GM18511 (cell line): Measurements from ENCODE around the gene SLC9A9.
"Not testable (repeated sequence)": the region's sequence is repeated elsewhere in the genome, so short reads cannot be mapped to it uniquely, and the experiment has no call there.

ENCODE experiments used
- ATAC-seq: cut with Tn5 transposase; IDR thresholded peaks from one replicate; pipeline ENCODE4 v1.9.1; 2021; ENCODE audit warnings: mild to moderate bottlenecking, moderate library complexity; ENCODE audit not compliant: unreplicated experiment

The SLC9A9 gene

DNA sequence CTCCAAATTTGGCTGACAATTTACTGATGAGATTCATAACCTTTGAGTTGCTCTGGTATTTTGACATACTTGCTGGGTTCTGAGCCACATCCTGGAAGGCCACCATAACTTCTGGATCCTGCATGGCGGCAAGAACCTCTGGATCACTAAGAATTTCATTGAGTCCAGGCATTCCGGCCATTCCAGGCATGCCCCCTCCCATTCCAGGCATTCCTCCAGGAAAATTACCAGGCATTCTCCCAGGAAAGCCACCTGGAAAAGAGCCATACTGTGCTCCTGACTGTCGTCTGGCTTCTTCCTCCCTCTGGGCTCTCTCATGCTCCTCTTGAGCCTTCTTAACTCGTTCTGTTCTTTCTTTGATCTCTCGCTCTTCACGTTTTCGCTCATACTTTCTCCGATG, 331.1 kb downstream of the SLC9A9 start:
- not testable (repeated sequence) for ATAC-seq

DNA sequence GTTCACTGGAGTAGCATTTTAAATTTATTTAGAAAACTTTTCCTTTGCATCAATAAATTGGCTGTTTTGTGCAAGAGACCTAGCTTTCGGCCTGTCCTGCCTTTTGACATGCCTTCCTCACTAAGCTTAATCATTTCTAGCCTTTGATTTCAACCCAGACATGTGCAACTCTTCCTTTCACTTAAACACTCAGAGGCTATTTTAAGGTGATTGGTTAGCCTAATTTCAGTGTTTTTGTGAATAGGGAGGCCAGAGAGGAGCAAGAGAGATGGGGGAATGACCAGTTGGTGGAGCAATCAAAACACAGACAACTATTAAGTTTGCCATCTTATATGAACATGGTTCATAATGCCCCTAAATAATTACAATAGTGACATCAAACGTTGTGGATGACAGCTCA, 333.4 kb downstream of the SLC9A9 start:
- peak; percentile 50 for ATAC-seq

DNA sequence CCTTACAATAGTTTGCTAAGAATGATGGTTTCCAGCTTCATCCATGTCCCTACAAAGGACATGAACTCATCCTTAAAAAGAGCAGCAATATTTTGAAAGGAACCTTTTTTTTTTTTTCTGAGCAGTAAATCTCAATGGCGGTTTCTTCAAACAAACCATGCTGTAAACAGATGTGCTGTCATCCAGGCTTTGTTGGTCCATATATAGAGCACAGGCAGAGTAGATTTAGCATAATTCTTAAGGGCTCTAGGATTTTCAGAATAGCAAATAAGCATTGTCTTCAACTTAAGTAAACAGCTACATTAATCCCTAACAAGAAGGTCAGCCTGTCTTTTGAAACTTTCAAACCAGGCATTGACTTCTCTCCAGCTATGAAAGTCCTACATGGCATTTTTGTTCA, 334.2 kb downstream of the SLC9A9 start:
- no peak for ATAC-seq

DNA sequence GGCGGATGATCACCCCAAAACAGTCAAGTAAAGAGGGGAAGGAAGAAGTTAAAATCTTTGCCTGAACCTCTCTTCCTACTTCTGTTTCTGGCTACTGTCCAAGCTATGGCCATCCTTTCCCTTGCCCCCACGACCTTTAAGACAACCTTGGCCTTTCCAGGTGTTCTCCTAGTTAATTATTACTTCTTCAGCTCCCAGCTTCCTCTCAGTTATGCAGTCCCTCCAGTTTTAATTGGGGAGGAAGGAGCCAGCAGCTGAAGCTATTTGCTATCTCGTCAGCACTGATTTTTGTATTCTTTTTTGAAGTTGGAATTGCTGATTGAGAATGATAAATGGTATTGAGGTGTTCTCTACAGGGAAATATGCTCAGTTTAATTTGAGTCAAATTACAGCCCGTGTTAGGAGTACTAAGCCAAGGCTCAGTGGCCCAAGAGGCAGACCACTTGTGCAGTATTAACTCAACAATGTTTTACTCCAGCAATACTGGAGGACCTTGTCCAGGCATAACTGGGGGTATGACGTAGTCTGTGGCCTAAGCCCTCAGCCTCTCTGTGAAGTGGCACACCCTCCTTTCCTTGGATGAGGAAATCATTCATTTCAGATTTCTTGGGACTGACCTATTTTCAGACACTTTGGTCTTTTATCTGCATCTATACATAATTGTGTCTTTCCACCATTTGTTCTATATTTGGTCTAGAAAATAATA, 336.9 kb downstream of the SLC9A9 start:
- no peak for ATAC-seq

DNA sequence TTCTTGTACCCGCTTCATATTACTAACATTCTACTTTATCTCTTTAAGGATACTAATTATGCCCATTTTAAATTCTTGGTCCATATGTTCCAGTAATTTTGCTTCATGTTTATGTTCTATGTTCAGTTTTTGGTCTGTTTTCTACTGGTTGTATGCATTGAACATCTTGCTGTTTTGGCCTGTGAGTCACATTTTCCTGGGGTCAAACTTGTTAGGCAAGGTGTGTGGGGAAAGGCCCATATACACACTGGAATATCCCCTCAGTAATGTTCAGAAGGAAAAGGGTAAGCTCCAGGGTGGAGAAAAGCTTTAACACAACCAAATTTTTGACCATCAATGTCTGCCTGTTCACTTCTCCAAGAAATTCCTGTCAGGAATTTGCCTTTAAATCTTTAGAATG, 337.7 kb downstream of the SLC9A9 start:
- ATAC-seq: no peak

DNA sequence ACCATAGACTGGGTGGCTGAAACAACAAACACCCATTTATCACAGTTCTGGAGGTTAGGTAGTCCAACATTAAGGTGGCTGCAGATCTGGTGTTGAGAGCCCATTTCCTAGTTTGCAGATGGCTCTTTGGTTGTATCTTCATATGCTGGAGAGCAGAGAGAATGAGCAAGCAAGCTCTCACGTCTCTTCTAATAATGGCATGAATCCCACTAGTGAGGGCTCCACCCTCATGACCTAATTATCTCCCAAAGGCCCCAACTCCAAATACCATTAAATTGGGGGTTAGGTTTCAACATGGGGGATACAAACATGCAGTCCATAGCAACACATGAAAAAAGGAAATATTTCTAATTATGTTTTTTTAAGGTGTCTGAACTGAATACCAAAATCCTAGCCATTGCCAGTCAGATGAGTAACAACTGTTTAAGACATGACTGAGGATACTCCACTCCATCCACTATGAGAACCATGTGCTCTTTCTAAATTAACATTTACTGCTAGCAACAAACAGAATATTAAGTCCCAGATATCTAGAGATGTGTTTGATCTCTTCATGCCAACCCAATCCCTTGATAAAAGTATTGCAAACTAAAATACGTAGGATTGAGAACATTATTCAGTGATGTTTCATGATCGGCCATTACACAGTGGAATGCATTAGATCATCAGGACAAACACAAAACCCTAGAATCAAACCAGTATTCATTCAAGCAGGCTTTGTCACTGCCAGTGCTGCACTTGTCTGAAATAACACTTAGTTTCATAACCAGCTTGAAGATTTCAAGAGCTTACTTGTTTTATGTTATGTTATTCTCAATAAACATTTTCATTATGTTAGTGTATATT, 340.3 kb downstream of the SLC9A9 start:
- no peak for ATAC-seq

DNA sequence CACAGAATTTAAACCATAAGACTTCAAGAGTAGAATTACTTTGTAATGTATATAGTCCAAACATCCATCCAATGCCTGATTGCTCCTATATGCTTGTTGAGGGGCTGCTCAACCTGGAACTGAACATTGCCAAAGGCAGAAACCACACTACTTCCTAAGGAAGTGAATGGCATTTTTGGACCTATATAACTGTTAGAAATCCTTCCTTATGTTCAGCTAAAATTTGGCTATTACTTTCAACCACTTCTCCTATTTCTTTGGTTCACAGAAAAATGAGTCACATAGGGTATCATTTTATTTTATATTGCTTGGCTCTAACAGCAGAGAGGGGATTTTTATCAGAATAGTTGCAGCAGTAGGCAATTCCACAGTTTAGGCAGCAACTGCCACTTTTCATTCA, 342.1 kb downstream of the SLC9A9 start:
- ATAC-seq: no peak

DNA sequence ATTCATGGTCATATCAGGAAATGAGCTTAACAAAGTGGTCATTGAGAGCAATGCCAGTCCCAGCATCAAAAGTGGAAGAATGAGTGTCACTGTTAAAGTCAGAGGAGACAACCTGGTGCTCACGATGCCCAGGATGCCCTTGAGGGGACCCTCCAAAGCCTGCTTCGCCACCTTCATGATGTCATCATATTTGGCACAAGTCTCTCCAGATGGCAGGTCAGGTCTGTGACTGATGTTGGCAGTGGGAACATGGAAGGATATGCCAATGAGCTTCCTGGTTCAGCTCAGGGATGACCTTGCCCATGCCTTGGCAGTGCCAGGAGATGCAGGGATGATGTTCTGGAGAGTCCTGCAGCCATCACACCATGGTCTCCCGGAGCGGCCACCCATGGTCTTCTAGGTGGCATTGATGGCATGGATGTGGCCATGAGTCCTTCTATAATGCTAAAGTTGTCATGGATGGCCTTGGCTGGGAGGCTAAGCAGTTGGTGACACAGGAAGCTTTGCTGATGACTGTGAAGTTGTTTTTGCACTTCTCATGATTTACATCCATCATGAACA, 344.9 kb downstream of the SLC9A9 start:
- ATAC-seq: no peak

DNA sequence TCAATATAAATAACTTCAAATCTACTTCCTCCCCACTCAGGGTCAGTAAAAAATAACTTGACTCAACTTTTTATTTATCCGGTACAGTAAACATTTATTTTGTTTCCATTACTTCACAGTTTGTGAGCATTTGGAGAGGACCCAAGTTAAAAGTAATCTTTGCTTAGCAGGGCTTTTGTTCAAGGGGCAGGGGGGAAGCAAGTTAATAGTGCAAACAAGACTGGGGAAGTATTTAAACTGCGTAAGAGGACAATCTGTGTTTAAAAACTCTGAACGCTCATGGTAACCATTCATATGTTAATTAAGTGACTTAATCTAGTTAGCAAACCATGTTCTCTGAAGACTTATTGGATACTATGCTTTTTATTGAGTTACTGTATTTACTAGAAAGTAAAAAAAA, 346.2 kb downstream of the SLC9A9 start:
- ATAC-seq: no peak

DNA sequence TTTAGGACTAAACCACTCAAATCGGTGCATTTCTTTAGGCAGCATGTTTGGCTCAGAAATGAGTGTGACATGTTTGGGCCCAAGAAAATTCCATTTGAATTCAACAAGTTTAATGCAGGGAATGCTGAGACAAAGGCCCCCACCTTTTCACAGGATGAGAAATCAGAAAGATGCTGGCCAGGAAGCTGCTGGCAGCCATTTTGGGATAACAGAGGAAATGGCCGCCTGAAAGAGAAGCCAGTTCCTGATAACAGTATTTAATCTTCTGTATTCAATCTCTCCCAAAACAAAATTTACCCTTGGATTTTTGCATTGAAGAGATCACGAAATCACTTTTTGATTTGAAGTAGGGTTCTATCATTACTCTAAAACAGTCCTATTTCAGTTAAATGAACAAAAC, 350.9 kb downstream of the SLC9A9 start:
- no peak for ATAC-seq

DNA sequence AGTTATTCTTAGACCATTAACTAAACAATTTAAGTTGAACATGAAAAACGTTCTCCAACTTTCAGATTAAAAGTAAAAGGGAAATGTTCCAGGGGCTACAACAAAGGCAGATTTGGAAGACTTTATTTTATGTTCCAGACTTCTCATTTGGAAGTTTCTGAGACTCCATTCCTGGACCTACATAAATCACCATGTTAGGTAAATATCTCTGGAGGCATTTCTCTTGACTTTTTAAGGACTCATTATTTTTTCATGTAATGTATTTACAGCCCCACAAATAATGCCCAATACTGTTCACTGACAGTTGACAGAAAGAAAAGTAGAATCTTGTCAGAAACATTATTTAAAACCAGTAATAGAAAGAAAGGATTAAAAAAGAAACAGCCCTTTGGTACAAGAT, 352.1 kb downstream of the SLC9A9 start:
- ATAC-seq: no peak

DNA sequence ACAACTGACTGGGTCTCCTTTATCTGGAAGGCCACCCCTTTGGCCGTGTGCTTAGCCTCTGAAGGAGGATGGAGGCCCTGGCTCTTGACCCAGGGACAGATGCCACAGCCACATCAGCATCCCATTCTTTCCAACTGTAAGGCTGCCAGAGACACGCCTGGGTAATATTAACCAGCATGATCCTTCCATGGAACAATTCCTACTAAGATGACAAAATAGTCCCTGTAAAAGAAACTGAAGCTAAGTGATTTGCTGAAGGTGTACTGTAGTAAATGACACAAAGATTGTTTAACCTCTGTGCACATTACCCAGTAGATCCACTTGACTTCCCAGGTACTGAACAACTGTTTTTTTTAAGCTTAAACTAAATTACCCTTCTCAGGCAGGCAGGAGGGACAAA, 352.7 kb downstream of the SLC9A9 start:
- ATAC-seq: no peak

DNA sequence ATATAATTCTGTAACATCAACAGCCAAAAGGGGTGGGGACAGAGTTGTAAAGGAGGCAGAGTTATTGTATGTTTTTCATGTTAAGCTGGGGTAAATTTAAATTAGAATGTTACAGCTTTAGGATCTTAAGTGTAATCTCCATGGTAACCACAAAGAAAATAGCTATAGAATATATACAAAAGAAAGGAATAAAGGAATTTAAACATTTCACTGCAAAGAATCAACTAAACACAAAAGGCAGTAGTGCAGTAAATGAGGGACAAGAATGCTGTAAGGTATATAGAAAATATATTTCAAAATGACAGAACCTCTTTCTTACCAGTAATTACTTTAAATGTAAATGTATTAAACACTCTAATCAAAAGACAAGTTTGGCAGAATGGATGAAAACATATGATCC, 361.7 kb downstream of the SLC9A9 start:
- ATAC-seq: no peak

DNA sequence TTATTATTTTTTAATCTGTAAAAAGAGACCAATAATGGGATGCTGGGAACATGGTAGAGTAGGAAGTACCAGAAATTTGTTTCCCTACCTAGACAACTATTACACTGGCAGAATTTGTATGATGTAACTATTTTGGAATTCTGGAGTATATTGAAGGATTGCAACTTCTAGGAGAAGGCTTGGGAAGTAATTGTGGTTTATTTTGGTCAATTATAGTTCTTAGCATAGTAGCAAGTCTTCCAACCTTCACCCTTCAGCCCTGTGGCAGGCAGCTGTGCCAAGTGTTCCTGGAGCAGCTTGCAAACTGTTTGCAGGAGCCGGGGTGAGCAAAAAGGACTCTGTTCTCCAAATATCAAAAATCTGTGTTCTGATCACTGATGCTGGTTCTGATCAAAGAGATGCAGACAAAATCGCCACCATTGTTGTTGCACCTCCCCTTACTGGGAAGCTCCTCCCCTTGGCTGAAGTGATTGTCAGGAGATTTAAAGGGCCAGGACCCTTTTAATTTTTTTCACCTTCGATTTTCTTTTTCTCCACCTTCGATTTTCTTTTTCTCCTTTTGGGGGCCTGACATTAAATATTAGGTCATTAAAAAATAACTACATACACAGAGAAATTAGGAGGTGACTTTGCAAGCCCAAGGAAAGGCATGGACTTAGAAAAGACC, 363.3 kb downstream of the SLC9A9 start:
- ATAC-seq: no peak

DNA sequence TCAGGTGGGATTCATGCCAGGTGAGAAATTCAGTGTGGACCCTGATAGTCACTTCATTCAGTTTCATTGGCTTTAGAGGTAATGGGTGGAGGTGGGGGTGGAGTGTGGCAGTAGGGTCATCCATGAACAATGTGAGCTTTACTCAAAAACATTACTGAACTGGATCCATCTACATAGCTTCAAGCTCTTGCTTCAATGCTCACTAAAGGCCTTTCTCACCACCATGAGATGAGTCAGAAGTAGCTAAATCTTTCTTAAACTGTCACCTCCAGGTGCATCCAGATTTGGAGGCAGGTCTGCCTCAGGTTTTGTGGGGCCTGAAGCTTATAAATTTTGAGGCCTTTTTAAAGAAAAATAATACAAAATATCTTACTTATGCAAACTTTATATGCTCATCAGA, 365.1 kb downstream of the SLC9A9 start:
- peak; percentile 45 for ATAC-seq

DNA sequence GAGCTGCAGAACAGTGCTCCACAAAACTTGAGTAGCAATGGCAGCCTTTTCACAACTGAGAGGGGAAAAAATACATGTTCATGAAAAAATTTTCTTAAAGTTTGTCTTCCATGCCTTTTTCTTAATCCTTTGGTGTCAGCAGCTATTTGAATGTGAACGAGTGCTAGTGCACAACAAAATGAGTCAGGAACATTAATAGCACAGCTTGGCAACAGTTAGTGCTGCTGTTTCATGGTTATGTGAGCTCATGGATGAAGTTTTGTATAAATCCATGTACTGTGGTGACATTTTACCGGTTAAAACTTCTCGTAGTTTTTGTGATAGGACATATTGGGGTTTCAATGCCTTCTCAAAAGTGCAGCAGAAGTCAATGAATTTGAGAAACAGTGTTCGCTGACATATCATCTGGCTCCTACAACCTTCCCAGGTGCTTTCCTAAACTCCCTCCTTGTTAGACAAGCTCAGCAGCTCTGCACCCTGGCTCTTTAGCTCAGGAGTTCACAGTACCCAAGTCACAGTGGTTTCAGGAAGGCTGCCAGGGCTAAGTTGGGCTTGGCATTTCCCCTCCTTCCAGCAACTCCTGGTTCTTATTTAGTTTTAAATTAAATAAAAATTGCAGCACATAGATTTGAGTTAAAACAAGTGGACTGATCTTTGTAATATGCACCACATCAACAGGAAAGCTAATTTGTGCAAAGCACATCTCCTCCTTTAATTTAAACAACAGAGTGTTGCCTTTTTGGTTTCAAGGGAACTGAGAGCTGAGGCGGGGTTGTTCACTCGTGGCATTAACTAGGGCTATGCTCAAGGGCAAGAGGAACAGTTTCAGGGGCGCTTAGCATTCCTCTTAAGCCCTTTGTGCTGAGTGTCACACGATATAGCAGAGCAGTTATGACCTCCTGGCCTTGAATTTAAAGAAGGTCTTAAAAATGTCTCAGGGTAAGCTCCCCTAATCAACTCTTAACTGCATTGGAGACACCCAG, 365.9 kb downstream of the SLC9A9 start:
- ATAC-seq: peak; percentile 54

DNA sequence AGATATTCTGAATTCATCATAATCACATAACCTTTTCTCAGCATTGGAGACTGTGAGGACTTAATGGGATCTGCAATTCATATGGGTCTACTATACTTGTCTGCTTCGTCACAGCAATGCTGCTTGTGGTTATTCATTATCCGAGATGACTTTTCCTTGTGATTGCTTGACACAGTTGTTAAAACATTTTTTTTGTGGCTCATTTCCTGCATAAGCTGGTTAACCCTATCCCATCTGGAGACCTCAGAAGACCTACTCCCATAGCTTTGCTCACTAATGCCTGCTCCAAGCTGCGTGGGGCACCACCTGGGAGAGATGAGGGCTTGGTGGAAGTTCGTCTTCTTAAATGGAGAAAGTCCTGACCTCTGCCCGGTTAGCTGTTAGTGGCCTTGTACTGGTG, 367.9 kb downstream of the SLC9A9 start:
- ATAC-seq: no peak

DNA sequence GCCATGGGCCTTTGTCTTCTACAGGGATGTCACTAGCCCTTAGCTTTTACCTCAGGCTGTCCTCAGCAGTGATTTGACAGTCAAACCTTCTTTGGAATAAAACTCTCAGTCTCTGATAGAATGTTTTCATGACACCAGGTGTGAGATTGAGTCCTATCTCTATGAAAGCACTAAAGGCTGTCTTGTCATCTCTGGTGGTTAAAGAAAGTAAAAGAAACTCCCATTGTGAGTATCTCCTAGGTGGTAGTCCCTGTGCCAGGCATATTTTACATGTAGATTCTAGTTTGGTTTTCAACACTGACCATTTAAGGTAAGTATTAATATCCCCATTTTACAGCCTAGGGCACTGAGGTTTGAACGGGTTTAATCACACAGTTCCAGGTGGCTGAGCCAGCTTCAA, 368.5 kb downstream of the SLC9A9 start:
- no peak for ATAC-seq

DNA sequence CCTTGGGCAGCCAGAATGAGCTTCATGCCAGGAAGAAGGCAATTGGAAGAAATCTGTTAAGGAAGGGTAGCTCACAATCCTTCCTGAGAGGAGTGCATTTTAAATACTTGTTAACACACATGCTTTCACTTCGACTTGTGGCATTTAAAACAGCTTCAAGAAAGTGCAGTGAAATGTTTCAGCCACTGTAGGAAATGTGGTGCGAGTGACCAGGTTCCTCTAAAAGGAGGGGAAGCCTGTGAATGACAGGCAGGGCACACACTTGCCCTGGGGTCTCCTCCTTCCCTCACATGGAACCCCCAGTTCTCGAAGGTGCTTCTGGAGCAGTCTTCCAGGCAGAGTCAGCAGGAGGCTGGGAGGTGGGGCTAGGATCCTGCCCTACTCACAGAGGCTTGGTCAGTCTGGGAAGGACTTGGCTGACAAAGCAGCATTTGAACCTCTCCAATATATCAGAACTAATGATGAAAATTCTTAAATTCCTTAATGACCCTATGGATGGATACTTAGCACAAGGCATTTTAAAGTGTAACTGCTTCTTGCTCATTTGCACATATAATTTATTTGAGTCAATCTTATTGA, 370.1 kb downstream of the SLC9A9 start:
- ATAC-seq: no peak
